ENCODE data around the gene PERCC1. TPM values are rescaled to one million over a fixed set of nuclear protein-coding genes. Genes with fewer than 3 reads are reported as not detected.

The PERCC1 gene
- total RNA-seq, 4 donors from 2014 or later = not detected

DNA sequence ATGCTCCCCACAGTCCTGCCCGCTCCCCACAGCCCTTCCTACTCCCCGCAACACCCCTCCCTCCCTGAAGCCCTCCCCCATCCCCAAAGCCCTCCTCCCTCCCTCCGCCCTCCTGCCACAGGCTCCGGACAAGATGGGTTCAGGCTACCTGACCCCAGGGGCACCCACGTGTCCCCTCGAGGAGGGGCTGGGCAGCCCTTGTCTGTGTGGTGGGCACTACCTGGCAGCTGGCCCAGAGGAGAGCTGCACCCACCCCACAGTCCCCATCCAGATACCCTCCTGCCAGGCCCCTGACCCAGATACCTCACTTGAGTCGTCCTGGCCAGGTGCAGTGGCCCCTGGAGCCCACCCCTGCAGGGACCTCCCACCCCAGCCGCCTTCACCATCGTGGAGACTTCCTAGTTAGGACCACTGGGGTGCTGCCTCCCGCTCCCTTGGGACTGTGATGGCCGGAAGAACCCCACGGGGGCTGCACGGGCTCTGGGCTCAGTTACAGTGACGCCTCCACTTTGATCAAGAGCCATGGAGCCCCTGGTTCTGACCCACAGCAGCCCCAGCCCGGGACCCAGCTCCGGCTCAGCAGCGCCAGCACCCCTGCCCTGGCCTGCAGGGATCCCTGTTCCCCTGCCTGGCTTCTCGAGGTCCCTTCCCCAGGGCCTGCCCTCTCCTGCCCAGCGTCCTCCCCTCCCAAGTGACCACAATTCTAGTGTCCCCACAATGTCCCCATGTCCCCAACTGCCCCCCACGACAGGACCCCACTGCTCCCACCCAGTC lies 806 bp downstream of the PERCC1 start:
- Histone ChIP-seq H3K27me3 (no peaks in the 10 kb centered on the region), H3K4me3 (no peak overlapping the region), H3K36me3 (no peaks in the 10 kb centered on the region), H3K27ac (no peak overlapping the region), H3K4me1 (no peaks in the 10 kb centered on the region), H3K9me3 (no peaks in the 10 kb centered on the region)
- DNase-seq = no peak
- TF ChIP-seq CTCF (IDR thresholded peaks at IDR 0.05) = no peak
- no peak for TF ChIP-seq POLR2A (IDR thresholded peaks at IDR 0.05)
- intact Hi-C loops (cut with DNase I; ENCODE audit: low total_unique reads) = no loop called here

DNA sequence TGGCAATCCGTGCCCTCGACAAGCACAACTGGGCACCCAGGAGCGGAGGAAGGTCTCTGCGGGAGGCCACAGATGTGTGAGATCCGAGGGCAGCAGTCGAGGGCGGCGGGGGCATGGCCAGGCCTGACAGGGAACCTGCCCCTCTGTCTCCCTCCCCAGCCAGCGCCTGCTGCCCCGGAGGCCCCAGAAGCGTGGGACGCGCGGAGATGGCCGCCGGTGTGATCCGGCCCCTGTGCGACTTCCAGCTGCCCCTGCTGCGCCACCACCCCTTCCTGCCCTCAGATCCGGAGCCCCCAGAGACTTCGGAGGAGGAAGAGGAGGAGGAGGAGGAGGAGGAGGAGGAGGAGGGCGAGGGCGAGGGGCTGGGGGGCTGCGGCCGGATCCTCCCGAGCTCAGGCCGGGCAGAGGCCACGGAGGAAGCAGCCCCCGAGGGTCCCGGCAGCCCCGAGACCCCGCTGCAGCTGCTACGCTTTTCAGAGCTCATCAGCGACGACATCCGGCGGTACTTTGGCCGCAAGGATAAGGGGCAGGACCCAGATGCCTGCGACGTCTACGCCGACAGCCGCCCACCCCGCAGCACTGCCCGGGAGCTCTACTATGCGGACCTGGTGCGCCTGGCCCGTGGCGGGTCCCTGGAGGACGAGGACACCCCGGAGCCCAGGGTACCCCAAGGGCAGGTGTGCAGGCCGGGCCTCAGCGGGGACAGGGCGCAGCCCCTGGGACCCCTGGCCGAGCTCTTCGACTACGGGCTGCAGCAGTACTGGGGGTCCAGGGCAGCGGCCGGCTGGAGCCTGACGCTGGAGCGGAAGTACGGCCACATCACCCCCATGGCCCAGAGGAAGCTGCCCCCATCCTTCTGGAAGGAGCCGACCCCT lies 1.7 kb downstream of the PERCC1 start:
- Histone ChIP-seq H3K4me3 (no peak overlapping the region), H3K4me1 (no peaks in the 10 kb centered on the region)

GRCh38 chr16:1433263-1433560 lies 2.3 kb downstream of the PERCC1 start:
- Histone ChIP-seq H3K36me3 (no peaks in the 10 kb centered on the region), H3K4me1 (no peaks in the 10 kb centered on the region), H3K4me3 (no peak overlapping the region), H3K27ac (no peak overlapping the region), H3K9me3 (no peaks in the 10 kb centered on the region), H3K27me3 (no peaks in the 10 kb centered on the region)
- no peak for DNase-seq
- TF ChIP-seq POLR2A (IDR thresholded peaks at IDR 0.05) = no peak
- TF ChIP-seq CTCF (IDR thresholded peaks at IDR 0.05) = no peak
- intact Hi-C loops (cut with DNase I; ENCODE audit: low total_unique reads) = no loop called here

More for the DNA sequence above, 1.7 kb downstream of the PERCC1 start:
- Histone ChIP-seq H3K27me3 (no peaks in the 10 kb centered on the region), H3K9me3 (no peaks in the 10 kb centered on the region), H3K36me3 (no peaks in the 10 kb centered on the region), H3K27ac (no peak overlapping the region)
- TF ChIP-seq POLR2A (IDR thresholded peaks at IDR 0.05) = no peak
- TF ChIP-seq CTCF (IDR thresholded peaks at IDR 0.05) = no peak
- DNase-seq = no peak
- intact Hi-C loops (cut with DNase I; ENCODE audit: low total_unique reads) = no loop called here

DNA sequence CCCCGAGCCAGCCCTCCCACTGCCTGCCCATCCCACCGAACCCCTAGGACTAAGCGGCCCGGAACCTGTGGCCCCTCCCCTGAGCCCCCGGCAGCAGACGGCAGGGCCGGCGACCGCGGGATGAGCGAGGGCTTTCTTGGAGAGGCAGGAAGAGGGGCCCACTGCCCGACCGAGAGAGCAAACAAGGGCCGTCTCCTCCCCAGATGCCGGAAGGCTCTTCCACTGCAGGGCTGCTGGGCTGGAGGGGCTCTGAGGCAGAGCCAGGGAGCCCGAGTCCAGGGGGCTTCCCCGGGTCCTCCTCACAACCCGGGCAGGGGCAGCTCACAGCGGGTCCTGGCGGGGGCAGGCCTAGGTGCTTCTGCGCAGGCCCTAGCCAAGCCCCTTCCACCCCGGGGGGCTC lies 2.9 kb downstream of the PERCC1 start:
- H3K27ac ChIP-seq = no peak overlapping the region
- no peak overlapping the region for H3K4me3 ChIP-seq
- H3K4me1 ChIP-seq = no peaks in the 10 kb centered on the region
- H3K9me3 ChIP-seq = no peaks in the 10 kb centered on the region
- intact Hi-C loops (cut with DNase I; ENCODE audit: low total_unique reads) = no loop called here
- no peaks in the 10 kb centered on the region for H3K27me3 ChIP-seq
- no peak for TF ChIP-seq POLR2A (IDR thresholded peaks at IDR 0.05)
- TF ChIP-seq CTCF (IDR thresholded peaks at IDR 0.05) = no peak
- H3K36me3 ChIP-seq = no peaks in the 10 kb centered on the region
- DNase-seq = no peak
